ENCODE data around the gene TFIP11.

TFIP11 gene

DNA sequence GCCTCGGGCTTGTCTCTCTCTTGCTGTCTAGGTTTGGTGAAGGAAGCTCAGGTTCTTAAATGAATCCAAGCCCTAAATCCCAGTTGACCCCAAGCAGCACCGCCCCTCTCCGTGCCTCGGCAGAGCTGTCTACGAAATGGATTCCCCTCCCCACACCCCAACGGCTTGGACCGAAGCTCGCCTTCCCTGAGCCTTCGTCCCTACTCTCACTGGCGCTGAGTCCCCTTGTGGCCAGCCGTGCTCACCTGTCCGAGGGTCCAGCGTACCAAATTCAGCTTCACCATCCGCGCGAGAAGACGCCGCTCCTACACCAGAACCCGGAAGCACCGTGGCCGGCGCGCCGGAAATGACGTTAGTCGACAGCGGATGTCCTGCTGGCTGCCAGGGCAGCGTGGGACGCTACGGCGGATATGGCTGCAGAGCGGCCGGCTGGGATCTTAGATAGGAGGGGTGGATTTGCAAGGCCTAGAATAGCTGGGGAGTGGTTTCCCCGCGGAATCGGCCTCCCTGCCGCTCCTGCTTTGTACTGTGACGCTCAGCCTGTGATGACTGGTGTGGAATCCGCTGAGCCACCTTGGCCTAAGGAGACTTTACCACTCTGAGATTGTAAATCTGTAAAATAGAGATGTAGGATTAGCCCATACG is at the start of gene TFIP11:
TSS of gene TFIP11 (minus strand) at position 325 of the 645 bp plus-strand sequence. CDS start 2,201 bp downstream, outside the sequence.
- peak; percentile 60 for DNase-seq (ENCODE audit: low read depth)

DNA sequence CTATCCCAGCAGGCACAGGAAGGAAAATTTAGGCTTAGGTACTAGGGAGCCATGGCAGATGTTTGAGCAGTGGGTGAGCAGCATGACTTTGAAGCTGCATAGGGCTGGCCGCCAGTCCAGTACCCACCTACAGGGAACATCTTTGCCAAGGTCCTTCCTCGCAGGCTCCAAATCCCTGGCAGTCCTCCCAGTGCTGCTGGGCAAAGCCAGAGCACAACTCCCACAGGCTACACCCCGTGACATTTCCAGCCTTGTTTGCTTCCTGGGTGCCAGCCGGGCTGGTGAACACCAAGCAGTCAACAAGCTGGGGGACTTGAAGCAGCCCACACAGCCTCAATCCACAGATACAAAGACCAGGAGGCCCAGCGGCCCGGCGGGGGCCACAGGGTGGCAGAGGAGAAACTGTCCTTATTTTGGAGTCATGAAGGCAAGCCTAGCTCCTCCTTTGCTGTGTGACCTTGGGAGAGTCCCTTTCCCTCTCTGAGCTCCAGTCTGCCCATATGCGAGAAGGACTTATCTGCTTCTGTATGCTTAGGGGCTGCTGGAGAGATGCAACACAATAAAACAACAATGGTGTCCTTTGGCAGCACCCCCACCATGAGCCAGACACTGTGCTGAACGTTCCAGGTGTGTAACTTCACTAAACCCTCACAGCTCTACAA is 49.6 kb upstream of the TFIP11 start:
- DNase-seq (ENCODE audit: low read depth) = no peak

- no peak for DNase-seq (ENCODE audit: low read depth)
Observed at GRCh38 chr22:26559961-26560575, 47.8 kb upstream of the TFIP11 start.

GRCh38 chr22:26558248-26558895 is 46.1 kb upstream of the TFIP11 start:
- DNase-seq (ENCODE audit: low read depth) = no peak

- DNase-seq (ENCODE audit: low read depth) = no peak
Observed at GRCh38 chr22:26556904-26557303, 44.6 kb upstream of the TFIP11 start.

- DNase-seq (ENCODE audit: low read depth) = no peak
Observed at GRCh38 chr22:26555478-26555877, 43.2 kb upstream of the TFIP11 start.

GRCh38 chr22:26554956-26555355 is 42.7 kb upstream of the TFIP11 start:
- DNase-seq (ENCODE audit: low read depth) = no peak

DNA sequence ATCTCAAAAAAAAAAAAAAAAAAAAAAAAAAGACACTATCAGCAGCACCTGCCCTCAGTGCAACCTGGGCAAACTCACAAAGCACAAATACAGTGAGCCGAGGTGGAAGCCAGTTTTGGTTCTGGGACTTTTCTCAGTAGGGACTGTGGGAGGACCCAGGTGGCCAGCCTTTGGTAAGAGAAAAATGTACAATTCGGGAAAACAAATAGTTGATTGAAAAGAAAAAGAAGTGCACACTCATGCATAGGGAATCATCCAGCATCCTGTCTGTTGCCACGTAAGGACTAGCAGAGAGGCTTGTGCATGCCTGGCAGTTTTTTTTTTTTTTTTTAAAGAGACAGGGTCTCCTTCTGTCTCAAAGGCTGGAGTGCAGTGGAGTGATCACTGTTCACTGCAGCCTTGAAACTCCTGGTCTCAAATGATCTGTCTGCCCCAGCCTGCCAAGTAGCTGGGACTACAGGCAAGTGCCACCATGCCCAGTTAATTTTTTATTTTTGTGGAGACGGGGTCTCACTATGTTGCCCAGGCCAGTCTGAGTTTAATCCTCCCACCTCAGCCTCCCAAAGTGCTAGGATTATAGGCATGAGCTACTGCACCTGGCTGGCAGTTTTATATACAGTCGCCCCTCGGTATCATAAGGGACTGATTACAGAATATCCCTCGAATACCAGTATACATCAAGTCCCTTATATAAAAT is 40.9 kb upstream of the TFIP11 start:
- peak; percentile 69 for DNase-seq (ENCODE audit: low read depth)

- DNase-seq (ENCODE audit: low read depth) = no peak
Observed at GRCh38 chr22:26552466-26552865, 40.2 kb upstream of the TFIP11 start.

- DNase-seq (ENCODE audit: low read depth) = no peak
Observed at GRCh38 chr22:26551568-26551967, 39.3 kb upstream of the TFIP11 start.

GRCh38 chr22:26550498-26551033 is 38.3 kb upstream of the TFIP11 start:
- DNase-seq (ENCODE audit: low read depth) = peak; percentile 87

GRCh38 chr22:26549902-26550497 is 37.7 kb upstream of the TFIP11 start:
- DNase-seq (ENCODE audit: low read depth) = no peak

DNA sequence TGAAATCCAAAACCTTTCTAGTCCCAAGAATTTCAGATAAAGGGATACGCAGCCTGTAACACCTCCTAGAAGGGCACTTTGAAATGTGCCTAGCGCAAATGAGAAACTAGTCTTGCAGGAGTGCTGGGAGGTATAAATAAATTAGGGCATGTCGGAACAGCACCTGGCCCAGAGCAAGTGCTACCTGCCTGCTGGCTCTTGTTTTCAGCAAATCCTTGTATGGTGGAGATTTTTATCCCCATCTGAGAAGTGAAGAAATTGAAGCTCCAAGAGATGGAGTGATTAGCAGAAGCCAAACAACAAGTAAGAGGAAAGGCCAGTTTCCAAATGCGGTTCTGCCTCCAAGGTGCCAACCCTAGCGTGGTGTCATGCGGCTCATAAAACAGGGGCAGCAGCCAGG is 36.7 kb upstream of the TFIP11 start:
- no peak for DNase-seq (ENCODE audit: low read depth)

- no peak for DNase-seq (ENCODE audit: low read depth)
Observed at GRCh38 chr22:26548303-26548702, 36.0 kb upstream of the TFIP11 start.

DNA sequence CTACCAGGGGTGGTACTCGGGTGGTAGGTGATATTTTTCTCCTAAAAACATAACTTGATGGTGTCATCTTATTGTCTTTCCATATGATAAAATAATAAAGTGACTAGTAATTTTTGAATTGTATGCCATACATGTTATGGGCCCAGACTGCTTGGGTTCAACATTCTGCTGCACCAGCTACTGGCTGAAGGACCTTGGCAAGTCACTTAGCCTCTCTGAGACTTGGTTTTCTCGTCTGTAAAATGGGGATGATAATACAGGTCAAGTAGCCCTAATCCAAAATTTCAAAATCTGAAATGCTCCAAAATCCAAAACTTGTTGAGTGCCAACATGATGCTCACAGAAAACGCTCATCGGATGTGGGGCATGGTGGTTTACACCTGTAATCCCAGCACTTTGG is 35.6 kb upstream of the TFIP11 start:
- no peak for DNase-seq (ENCODE audit: low read depth)

- DNase-seq (ENCODE audit: low read depth) = no peak
Observed at GRCh38 chr22:26547426-26547825, 35.2 kb upstream of the TFIP11 start.

DNA sequence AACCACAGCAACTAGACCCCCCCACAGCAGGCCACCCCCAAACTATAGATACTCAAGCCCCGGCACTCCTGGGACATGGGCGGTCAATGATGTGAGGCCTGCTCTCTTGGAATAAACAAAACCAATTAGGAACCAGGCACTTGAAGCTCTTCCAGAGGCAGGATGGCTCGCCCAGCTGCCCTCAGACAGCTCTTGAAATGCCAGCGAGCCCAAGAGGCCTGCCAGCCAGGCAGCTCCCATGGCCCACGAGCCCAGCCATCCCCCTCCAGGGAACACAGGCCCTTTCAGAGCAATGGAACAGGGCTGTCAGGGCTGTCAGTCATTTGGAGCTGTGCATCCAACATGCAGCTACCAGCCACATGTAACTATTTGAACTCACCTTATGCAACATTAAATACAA is 34.0 kb upstream of the TFIP11 start:
- no peak for DNase-seq (ENCODE audit: low read depth)

DNA sequence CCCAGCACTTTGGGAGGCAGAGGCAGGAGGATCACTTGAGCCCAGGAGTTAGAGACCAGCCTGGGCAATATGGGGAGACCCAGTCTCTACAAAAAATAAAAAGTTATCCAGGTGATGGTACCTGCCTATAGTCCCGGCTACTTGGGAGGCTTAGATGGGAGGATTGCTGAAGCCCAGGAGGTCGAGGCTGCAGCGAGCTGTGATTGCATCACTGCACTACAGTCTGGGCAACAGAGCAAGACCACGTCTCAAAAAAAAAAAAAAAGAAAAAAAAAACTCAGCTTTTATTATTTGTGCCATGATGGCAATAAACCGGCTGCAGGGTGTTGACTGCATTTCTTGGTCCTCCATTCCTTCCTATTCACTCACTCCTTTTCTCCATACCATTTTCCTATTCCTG is 33.6 kb upstream of the TFIP11 start:
- no peak for DNase-seq (ENCODE audit: low read depth)

GRCh38 chr22:26545385-26545784 is 33.1 kb upstream of the TFIP11 start:
- no peak for DNase-seq (ENCODE audit: low read depth)

DNA sequence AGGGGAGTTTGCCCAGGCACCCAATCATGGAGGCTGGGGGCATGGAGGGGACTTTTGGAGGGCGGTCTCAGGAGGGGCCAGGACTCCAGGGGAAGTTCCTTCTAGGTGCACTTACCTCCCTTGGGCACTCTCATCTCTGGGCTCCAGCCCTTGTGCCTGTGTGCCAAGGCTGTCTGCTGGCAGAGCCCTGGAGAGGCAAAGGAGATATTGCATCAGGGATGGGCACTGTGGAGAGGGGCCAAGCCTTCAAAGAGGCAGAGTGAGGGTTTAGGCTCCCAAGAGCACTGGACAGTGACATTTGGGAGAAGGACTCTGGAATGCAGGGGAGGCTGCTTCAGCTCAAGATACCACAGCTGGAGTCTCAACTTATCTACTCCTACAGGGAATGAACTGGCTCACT is 32.2 kb upstream of the TFIP11 start:
- no peak for DNase-seq (ENCODE audit: low read depth)

DNA sequence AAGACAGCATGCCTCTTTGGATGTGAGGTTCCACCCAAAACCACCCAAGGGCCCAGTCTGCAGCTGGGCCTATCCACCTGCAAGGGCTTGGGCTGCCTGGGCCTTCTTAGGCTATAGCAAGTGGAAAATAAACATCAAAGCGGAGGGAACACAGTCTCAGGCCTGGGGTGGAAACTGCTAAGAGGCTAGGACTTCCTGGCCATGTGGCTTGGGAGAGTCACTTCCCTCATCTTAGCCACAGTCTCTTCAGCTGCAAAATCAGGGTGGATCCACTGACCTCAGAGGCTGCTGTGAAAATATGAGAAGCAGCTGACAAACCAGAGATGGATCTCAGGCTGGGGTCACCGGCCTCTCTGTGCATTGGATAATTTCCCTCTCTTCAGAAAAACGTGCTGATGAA is 30.6 kb upstream of the TFIP11 start:
- DNase-seq (ENCODE audit: low read depth) = no peak
